ENCODE data around the gene DEUP1.

DNA sequence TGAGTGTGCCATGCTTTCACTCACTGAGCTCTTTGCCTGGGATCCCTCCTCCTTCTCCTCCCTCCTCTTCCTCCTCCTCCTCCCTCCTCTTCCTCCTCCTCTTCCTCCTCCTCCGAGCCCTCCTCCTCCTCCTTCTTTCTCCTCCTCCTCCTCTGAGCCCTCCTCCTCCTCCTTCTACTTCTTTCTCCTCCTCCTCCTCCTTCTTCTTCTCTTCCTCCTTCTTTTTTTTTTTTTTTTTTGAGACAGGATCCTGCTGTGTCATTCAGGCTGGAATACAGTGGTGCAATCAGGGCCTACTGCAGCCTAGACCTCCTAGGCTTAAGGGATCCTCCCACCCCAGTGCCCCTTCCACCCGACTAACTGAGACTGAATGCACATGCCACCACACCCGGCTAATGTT lies 62.3 kb downstream of the DEUP1 start:
- TF ChIP-seq, protein P1, sequence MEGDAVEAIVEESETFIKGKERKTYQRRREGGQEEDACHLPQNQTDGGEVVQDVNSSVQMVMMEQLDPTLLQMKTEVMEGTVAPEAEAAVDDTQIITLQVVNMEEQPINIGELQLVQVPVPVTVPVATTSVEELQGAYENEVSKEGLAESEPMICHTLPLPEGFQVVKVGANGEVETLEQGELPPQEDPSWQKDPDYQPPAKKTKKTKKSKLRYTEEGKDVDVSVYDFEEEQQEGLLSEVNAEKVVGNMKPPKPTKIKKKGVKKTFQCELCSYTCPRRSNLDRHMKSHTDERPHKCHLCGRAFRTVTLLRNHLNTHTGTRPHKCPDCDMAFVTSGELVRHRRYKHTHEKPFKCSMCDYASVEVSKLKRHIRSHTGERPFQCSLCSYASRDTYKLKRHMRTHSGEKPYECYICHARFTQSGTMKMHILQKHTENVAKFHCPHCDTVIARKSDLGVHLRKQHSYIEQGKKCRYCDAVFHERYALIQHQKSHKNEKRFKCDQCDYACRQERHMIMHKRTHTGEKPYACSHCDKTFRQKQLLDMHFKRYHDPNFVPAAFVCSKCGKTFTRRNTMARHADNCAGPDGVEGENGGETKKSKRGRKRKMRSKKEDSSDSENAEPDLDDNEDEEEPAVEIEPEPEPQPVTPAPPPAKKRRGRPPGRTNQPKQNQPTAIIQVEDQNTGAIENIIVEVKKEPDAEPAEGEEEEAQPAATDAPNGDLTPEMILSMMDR (IDR thresholded peaks at IDR 0.05) = no peak
- no peak for TF ChIP-seq POLR2A (IDR thresholded peaks at IDR 0.05)
